ENCODE data around the gene NUDT4B.
"Not testable (repeated sequence)": the region's sequence is repeated elsewhere in the genome, so short reads cannot be mapped to it uniquely, and the experiment has no call there.

The NUDT4B gene

GRCh38 chr1:148738667-148739066, 9.9 kb upstream of the NUDT4B start:
- not testable (repeated sequence) for DNase-seq

GRCh38 chr1:148743200-148743599, 5.4 kb upstream of the NUDT4B start:
- DNase-seq: not testable (repeated sequence)

DNA sequence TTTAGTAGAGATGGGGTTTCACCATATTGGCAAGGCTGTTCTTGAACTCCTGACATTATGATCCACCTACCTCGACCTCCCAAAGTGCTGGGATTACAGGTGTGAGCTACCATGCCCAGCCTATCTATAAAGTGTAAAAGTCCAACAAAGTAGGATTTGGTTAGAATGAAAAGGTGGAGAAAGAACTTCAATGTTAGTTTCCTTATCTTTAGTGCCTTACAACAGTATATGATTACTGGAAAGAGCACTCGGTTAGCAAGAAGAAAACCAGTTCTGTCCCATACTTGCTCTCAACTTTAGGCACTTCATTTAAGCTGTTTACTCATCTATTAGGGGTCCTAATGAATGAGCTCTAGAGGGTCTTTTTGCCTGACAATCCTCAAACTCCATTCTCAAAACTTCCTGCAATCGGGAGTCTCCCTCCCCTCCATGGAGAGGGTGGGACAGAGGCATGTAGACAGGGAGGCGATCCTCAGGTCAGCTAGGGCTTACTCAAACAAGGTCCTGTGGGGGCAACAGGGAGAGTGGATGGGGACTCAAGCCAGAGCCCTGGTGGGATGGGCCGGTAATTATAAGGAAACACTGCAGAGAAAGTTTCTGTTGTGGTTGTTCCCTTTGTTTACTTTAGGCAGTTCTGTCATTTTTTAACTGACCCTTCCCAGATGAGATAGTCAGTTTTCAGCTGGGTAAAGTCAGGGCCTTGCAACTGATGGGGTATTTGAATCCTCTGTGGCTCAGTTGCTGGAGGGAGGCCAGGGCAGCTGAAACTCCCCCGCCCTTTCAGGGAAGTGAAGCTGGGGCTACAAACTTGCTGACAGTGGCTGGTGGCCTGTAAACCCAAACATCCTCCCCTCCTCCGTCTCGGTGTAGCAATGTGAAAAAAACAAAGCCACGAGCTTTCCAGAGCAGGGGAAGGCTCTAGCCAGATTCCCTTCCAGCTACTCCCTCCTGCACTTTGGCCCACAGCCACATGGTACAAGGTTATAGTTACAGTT, 4.6 kb upstream of the NUDT4B start:
- DNase-seq: not testable (repeated sequence)

- DNase-seq: not testable (repeated sequence)
Measured at GRCh38 chr1:148749335-148749681, 734 bp downstream of the NUDT4B start.

DNA sequence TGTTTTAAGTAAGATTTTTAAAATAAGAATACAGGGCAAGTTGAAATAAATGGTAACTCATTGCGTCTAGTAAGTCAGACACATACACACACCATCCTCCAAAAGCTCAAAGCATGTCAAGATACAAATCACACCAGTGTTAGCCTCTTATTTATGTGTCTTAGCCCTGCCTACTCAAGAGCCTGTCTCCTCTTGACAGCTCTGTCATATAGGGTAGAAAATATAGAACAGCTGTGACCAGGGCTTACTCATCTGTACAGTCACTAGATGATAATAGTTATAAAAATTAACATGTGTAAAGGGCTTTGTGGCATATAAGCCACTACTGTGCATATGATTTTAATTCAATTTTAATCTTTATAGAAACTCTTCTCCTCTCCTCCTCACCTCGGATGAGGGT, 7.7 kb downstream of the NUDT4B start:
- not testable (repeated sequence) for DNase-seq

- DNase-seq: not testable (repeated sequence)
Measured at GRCh38 chr1:148757446-148757845, 8.9 kb downstream of the NUDT4B start.

DNA sequence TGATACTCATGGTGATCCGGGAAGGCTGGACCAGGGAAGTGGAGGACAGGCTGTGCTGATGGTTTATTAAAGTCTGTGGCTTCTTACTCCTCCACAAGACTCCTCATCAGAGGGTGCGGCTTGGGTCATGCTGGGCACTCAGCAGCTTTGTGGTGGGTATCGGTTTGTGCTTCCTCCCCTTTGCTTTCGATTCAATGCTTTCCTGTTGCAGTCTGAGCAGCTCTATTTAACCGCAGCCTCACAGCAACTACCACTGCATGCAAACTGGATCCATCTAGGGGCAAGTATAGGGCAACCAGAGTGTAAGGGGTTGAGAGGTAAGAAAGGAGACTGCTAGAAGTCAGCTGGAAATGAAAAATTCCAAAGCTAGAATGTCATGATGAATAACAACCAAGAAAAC, 9.8 kb downstream of the NUDT4B start:
- not testable (repeated sequence) for DNase-seq

GRCh38 chr1:148758925-148759324, 10.4 kb downstream of the NUDT4B start:
- DNase-seq: not testable (repeated sequence)

- not testable (repeated sequence) for DNase-seq
Measured at GRCh38 chr1:148759749-148760148, 11.2 kb downstream of the NUDT4B start.

DNA sequence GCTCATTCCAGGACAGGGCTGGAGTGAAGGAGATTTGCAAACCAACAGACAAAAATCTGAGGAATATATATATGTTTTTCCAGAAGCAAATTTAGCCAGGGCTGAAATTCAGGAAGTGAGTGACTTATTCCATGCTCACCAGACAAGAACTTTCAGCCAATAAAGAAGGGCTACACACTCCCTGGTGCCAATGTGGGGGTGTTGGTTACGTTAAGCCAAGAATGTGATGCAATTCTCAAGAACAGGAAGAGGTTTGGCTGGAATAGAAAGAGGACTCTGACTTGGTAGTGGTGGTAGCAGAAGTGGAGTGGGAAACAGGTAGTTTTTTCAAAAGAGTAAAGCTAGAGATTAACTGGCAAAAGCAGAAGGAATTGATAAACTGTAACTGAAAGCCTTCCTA, 11.6 kb downstream of the NUDT4B start:
- not testable (repeated sequence) for DNase-seq

DNA sequence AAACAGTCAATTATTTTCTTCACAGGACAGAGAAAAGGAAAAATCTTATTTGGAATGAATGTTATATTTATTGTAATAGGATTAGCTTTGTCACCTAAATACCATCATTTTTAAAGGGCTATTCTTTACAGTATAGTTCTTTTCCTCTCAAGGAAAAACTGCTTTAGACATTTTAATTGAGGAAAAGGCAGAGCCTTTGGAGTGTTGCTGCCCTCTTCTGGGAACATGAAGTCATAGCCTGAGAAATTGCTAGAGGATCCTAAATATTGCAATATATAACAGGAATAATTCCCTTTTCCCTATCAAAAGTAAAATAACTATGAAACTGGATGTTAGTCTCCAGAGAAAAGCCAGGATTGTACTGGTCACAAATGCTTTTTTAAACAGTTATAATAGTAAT, 12.8 kb downstream of the NUDT4B start:
- not testable (repeated sequence) for DNase-seq

DNA sequence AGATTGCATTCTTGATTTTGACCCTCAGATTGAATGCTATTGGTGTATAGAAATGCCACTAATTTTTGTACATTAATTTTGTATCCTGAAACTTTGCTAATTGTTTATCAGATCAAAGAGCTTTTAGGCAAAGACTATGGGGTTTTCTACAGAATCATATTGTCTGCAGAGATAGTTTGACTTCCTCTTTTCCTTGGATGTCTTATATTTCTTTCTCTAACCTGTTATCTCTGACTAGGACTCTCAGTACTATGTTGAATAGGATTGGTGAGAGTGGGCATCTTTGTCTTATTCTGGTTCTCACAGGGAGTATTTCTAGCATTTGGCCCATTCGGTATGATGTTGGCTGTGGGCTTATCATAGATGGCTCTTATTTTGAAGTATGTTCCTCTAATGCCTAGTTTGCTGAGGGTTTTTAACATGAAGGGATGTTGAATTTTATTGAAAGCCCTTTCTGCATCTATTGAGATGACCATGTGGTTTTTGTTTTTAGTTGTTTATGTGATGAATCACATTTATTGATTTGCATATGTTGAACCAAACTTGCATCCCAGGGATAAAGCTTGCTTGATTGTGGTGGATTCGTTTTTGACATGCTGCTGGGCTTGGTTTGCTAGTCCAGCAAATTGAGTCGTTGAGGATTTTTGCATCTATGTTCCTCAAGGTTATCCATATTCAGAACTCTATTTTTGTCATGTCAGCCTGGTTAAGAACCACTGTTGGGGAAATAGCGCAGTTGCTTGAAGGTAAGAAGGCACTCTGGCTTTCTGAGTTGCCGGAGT, 16.9 kb downstream of the NUDT4B start:
- not testable (repeated sequence) for DNase-seq

DNA sequence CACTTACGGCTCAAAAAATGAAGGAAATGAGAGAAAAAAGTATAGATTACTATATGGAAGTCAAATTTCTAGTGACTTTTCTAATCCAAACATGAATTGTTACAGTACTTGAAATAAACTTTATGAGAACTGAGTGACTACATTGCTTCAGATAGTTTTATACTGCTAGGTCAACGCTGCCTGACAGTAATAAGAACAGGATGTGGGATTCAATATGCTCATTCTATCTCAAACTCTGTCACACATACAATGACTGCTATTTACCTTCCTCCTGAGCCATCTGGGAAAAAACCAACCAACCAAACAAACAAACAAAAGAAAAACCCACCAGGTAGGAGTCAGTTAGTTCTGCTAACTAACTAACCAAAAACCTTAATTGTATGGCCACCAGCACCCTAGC, 20.0 kb downstream of the NUDT4B start:
- not testable (repeated sequence) for DNase-seq

GRCh38 chr1:148769495-148769894, 20.9 kb downstream of the NUDT4B start:
- DNase-seq: not testable (repeated sequence)

GRCh38 chr1:148773690-148774089, 25.1 kb downstream of the NUDT4B start:
- not testable (repeated sequence) for DNase-seq

DNA sequence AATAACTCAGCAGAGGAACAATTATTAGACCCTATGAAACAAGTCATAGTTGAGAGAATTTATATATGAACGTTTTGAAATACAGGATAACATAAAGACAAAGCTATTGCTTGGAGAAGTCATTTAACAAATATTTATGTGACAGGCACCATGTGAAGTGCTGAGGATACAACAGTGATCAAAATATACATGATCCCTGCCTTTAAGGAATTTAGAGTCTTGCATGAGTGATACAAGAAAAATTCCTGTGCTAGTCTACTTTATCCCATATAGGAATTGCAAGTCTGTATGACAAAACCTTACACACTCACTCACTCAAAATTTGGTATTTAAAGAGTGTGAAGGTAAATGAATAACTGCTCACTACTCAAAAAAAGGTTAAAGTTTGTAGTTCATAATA, 25.5 kb downstream of the NUDT4B start:
- DNase-seq: not testable (repeated sequence)

DNA sequence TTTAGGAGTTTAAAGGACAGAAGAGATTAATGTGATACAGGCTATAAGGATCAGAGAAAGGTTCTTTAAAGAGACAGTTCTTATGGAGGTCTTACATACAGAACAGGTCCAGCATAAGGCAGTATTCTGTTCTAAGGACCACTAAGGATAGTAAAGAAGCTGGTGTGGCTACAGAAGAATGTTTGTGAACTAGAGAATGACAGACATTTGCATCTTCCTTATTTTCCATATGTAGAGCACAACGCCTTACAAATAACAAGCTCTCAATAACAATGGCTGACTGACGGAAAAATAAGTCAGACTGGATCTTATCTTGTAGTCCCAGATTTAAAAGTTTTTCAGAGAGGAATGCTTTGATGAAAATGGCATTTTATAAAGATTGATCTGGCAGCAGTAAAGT, 26.7 kb downstream of the NUDT4B start:
- not testable (repeated sequence) for DNase-seq

- DNase-seq: not testable (repeated sequence)
Measured at GRCh38 chr1:148777649-148778048, 29.1 kb downstream of the NUDT4B start.

GRCh38 chr1:148780404-148780803, 31.8 kb downstream of the NUDT4B start:
- not testable (repeated sequence) for DNase-seq

DNA sequence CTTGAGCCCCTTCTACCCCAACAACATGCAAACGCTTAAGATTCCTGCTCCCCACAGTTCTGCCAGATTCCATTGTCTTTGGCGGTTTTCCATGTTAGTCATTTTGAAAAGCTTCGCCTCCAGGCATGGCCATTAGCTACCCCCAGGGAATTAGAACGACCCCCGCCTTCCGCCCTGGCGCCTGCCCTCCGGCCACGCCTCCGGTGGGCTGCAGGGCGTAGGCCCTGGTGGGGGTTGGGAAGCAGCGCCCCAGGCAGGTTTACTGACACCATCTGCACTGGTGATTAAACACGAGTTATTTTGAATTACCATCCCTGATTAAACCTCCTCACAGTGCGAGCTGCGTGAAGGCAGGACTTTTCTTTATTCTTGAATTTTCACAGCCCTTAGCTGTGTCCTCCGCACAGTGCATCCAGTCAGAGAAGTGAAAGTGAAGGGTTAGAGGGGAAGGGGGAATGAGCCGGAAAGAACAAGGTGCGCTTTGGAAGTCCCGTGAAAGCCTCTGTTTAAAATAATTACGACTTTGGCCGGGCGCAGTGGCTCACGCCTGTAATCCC, 43.0 kb downstream of the NUDT4B start:
- DNase-seq: not testable (repeated sequence)

DNA sequence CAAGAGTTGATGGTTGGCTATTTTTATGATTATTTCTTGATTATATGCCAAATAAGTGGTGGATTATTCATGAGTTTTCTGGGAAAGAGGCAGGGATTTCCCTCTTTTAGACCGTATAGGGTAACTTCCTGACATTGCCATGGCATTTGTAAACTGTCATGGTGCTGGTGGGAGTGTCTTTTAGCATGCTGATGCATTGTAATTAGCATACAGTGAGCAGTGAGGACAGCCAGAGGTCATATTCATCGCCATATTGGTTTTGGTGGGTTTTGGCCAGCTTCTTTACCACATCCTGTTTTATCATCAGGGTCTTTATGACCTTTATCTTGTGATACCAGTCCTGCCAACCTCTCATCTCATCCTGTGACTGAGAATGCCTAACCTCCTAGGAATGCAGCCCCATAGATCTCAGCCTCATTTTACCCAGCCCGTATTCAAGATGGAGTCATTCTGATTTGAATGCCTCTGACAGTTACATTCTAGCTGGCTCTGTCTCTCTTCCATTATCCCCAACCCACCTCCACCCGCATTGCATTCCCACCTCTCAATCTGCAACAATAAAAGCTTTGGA, 45.3 kb downstream of the NUDT4B start:
- DNase-seq: not testable (repeated sequence)
